GM18873 (cell line): ENCODE results near the gene NHERF1.

ENCODE experiments used
- ATAC-seq: cut with Tn5 transposase; IDR thresholded peaks from one replicate; pipeline ENCODE4 v1.9.1; 2021; ENCODE audit warnings: mild to moderate bottlenecking, moderate library complexity, moderate number of reproducible peaks; ENCODE audit not compliant: unreplicated experiment, low FRiP score

The NHERF1 gene

GRCh38 chr17:74746922-74747321, 1.5 kb upstream of the NHERF1 start:
- no peak for ATAC-seq

GRCh38 chr17:74748279-74748528, 224 bp upstream of the NHERF1 start:
- ATAC-seq = no peak

GRCh38 chr17:74749279-74750038, 1.0 kb downstream of the NHERF1 start:
- no peak for ATAC-seq

- ATAC-seq = no peak
Observed at GRCh38 chr17:74750039-74750326, 1.6 kb downstream of the NHERF1 start.

- ATAC-seq = no peak
Observed at GRCh38 chr17:74750327-74751069, 2.1 kb downstream of the NHERF1 start.

- no peak for ATAC-seq
Observed at GRCh38 chr17:74752415-74752814, 4.0 kb downstream of the NHERF1 start.

GRCh38 chr17:74752822-74753401, 4.5 kb downstream of the NHERF1 start:
- ATAC-seq = no peak

GRCh38 chr17:74754832-74755231, 6.4 kb downstream of the NHERF1 start:
- ATAC-seq = no peak

- no peak for ATAC-seq
Observed at GRCh38 chr17:74755533-74755932, 7.1 kb downstream of the NHERF1 start.

- ATAC-seq = no peak
Observed at GRCh38 chr17:74756891-74757290, 8.5 kb downstream of the NHERF1 start.

- ATAC-seq = no peak
Observed at GRCh38 chr17:74757502-74757901, 9.1 kb downstream of the NHERF1 start.

- ATAC-seq = no peak
Observed at GRCh38 chr17:74757931-74758847, 9.8 kb downstream of the NHERF1 start.

GRCh38 chr17:74758848-74759168, 10.4 kb downstream of the NHERF1 start:
- ATAC-seq = no peak

- ATAC-seq = no peak
Observed at GRCh38 chr17:74759243-74759801, 10.9 kb downstream of the NHERF1 start.

- no peak for ATAC-seq
Observed at GRCh38 chr17:74759941-74760340, 11.5 kb downstream of the NHERF1 start.

GRCh38 chr17:74760404-74761105, 12.1 kb downstream of the NHERF1 start:
- ATAC-seq = no peak

- ATAC-seq = no peak
Observed at GRCh38 chr17:74761419-74761818, 13.0 kb downstream of the NHERF1 start.

GRCh38 chr17:74761931-74762330, 13.5 kb downstream of the NHERF1 start:
- no peak for ATAC-seq

- ATAC-seq = no peak
Observed at GRCh38 chr17:74763565-74764387, 15.3 kb downstream of the NHERF1 start.
